Activated CD4-positive, alpha-beta T cell treated with anti-CD3 and anti-CD28 coated beads, Interleukin-2, Interleukin-6, amounts not matched to agents 100 ng/mL and 50 ng/mL, durations not matched to agents 16 hours and 8 hours (primary cell): Measurements from ENCODE around the gene OXA1L.
"Not testable (repeated sequence)": the region's sequence is repeated elsewhere in the genome, so short reads cannot be mapped to it uniquely, and the experiment has no call there.

Experiments
- DNase-seq: peaks from one replicate; pipeline ENCODE4 v3.0.0-alpha.2; 2020

OXA1L gene

GRCh38 chr14:22769369-22769768 lies 2.9 kb downstream of the OXA1L start:
- no peak for DNase-seq

GRCh38 chr14:22770481-22771187 lies 4.1 kb downstream of the OXA1L start:
- no peak for DNase-seq

GRCh38 chr14:22772725-22773124 lies 6.2 kb downstream of the OXA1L start:
- no peak for DNase-seq

- DNase-seq = no peak
These were observed 6.9 kb downstream of the OXA1L start for GRCh38 chr14:22773162-22774010.

- no peak for DNase-seq
These were observed 7.7 kb downstream of the OXA1L start for GRCh38 chr14:22774011-22774706.

GRCh38 chr14:22776215-22776614 lies 9.7 kb downstream of the OXA1L start:
- no peak for DNase-seq

- DNase-seq = not testable (repeated sequence)
These were observed 10.4 kb downstream of the OXA1L start for GRCh38 chr14:22776849-22777248.

- no peak for DNase-seq
These were observed 11.6 kb downstream of the OXA1L start for GRCh38 chr14:22778084-22778483.

DNA sequence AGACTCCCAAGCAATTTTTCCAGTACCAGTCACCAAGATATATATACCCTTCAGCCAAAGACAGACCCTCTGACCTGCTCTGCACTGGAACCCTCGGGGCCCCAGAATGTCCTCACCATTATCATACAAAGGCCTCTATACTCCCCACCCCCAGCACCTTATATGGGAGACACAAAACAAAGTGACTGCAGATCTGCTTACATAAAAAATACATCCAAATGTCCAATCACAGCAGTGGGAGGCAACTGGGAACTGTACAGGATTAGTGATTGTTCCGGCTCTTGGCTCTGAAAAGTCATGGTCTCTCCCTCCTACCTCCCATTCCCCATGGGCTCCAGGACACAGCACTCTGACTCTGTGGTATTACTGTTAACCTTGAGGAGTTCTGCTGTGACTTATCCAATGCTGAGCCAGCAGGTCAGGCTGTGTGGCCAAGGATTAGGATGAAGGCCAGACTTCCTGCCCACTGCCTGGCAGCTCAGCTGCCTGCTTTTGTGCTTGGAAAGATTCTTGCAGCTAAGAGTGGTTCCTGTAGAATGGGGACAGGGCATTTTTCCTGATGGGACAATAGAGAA lies 13.7 kb downstream of the OXA1L start:
- no peak for DNase-seq

DNA sequence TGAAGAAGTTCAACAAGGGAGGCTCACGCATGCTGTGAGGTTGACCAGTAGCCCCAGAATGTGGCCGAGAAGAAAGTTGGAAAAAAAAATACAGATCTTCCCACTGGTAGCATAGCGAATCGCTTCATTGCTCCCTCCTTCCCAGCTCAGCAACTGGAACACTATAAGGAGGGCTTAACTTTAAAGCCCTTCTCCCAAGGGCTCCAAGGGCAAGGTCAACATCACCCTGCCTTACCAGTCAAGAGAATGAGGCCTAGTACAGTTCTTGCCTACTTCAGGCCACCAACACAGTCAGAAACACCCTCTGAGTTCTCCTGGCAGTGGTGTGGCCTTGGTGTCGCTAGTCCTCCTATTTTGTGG lies 14.4 kb downstream of the OXA1L start:
- no peak for DNase-seq

- no peak for DNase-seq
These were observed 15.0 kb downstream of the OXA1L start for GRCh38 chr14:22781301-22781991.

GRCh38 chr14:22786685-22787084 lies 20.2 kb downstream of the OXA1L start:
- no peak for DNase-seq

GRCh38 chr14:22791301-22791700 lies 24.8 kb downstream of the OXA1L start:
- no peak for DNase-seq

GRCh38 chr14:22792158-22792557 lies 25.7 kb downstream of the OXA1L start:
- no peak for DNase-seq

DNA sequence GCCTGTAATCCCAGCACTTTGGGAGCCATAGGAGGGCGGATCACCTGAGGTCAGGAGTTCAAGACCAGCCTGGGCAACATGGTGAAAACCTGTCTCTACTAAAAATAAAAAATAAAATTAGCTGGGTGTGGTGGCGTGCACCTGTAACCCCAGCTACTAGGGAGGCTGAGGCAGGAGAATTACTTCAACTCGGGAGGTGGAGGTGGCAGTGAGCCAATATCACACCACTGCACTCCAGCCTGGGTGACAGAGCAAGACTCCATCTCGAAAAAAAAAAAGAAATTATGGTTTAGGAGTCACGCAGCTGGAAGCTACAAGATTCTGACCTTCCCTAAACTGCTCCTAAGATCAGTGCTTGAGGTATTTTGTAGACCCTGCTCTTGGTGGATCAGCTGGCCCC lies 27.1 kb downstream of the OXA1L start:
- DNase-seq = not testable (repeated sequence)

- no peak for DNase-seq
These were observed 27.5 kb downstream of the OXA1L start for GRCh38 chr14:22793976-22794375.

DNA sequence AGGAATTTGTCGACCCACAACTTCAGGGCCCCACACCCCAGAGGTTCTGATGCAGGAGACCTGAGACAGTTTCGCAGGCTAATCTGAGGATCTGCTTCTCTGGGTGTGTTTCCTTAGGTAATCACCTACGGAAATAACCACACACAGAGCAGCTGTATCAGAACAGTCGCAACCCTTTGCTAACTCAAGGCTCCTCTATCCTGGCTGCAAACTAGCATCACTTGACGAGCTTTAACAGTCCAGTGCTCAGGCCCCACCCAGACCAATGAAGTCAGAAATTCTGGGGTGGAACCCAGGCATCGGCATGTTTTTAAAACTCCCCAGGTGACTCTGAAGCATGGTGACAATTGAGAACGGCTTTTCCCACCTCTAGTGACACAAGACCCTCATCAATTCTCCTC lies 28.1 kb downstream of the OXA1L start:
- no peak for DNase-seq

DNA sequence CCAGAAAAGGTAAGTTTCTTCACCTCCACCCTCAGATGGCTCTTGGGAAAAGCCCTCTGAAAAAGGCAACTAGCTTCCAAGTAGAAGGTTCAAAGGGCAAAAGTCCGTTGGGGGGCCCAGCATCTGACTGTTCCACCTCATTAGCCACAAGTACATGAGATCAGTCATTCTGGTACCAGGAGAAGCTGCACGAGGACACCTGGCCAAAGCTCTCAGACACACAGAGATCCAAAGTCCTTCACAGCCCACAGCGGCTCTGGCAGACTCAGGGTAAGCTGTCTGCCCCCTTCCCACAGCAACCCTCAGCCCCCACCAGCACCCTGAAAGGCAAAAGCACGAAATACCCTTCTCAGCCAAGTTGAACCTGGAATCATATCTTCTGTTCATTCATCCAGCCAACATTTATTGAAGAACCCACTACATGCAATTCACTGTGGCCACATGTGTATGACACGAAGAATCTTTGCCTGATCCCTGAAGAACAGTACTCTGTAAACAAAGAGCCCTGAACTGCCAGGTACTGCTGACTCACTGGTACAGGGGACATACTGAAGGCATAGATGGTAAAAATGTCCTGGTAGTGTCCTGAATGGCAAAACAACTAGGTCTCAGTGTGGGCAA lies 29.7 kb downstream of the OXA1L start:
- no peak for DNase-seq

GRCh38 chr14:22797017-22797917 lies 30.8 kb downstream of the OXA1L start:
- DNase-seq = no peak

GRCh38 chr14:22798528-22798927 lies 32.0 kb downstream of the OXA1L start:
- no peak for DNase-seq

- DNase-seq = no peak
These were observed 33.9 kb downstream of the OXA1L start for GRCh38 chr14:22800346-22800745.
